K562 (cell line): ENCODE results near the gene UNKL. TPM values are rescaled to one million over a fixed set of nuclear protein-coding genes. Genes with fewer than 3 reads are reported as not detected.

Source experiments
- ATAC-seq: fragments of 200-7000 bp; cut with Tn5 transposase; 3 replicates; pipeline ENCODE4 v1.9.1; 2020; ENCODE audit warnings: moderate library complexity
- BruUV-seq: library from RNA; stranded (reverse); fragments of 400-500 nt; replicated peaks from 2 replicates; lab custom pipeline; 2021; lab: Mats Ljungman, UMichigan
- CTCF ChIA-PET: fragments of 300-600 bp; formaldehyde crosslinking; extraction: SDS; loops from one replicate; lab custom pipeline; 2021; ENCODE audit warnings: low intra/inter-chr PET ratio; lab: Yijun Ruan, JAX
- POLR2A ChIA-PET: fragments of 300-600, 350-650 bp; sonication (Branson Sonifier 250); formaldehyde crosslinking; extraction: SDS; loops from one replicate; lab custom pipeline; 2021; ENCODE audit warnings: antibody characterized with exemption, inconsistent platforms; lab: Yijun Ruan, JAX
- DNase-seq, 4 experiments: peaks; one replicate each; pipeline versions ENCODE4 v3.0.0 to v3.0.0-alpha.2; 2011 to 2018; ENCODE audit warnings: low spot score in 3 of 4, mixed read lengths in 3 of 4; ENCODE audit errors: extremely low read depth in 1 of 4
- FAIRE-seq: peaks from 2 replicates; lab custom pipeline; 2011; peaks lifted over from hg19 to GRCh38; lab: Jason Lieb, UNC
- H2AFZ ChIP-seq: 2 replicates; pipeline ENCODE4 v1.6.0; 2011; ENCODE audit warnings: low read depth, low read length, control low read depth, inconsistent platforms
- H3K27ac ChIP-seq: fragments of 200-600 bp; 3 replicates; pipeline ENCODE4 v1.8.0; 2011; ENCODE audit warnings: low read depth, mild to moderate bottlenecking, control low read depth, inconsistent platforms, low read length, moderate library complexity, mixed read lengths; ENCODE audit errors: extremely low read depth
- H3K27me3 ChIP-seq, 2 experiments: fragments of 300-600 bp in 1 of 2; 2 replicates in 1 of 2; 3 replicates in 1 of 2; pipeline versions ENCODE4 v1.6.0 to v1.8.0; 2011; ENCODE audit warnings: inconsistent platforms in 2 of 2, low read length in 2 of 2, mild to moderate bottlenecking in 1 of 2, mixed read lengths in 1 of 2, moderate library complexity in 1 of 2; ENCODE audit not compliant: control insufficient read depth in 2 of 2, insufficient read depth in 2 of 2
- H3K36me3 ChIP-seq: fragments of 300-600 bp; 3 replicates; pipeline ENCODE4 v1.8.0; 2011; ENCODE audit warnings: mild to moderate bottlenecking, low read length, inconsistent platforms; ENCODE audit not compliant: control insufficient read depth, insufficient read depth
- H3K4me1 ChIP-seq, 2 experiments: fragments of 200-600 bp in 1 of 2; replicated peaks in 1 of 2; 2 replicates in 1 of 2; 3 replicates in 1 of 2; pipeline versions ENCODE4 v1.5.1 to v1.8.0; 2011; ENCODE audit warnings: inconsistent platforms in 2 of 2, low read length in 2 of 2, mild to moderate bottlenecking in 1 of 2, mixed read lengths in 1 of 2, moderate library complexity in 1 of 2; ENCODE audit not compliant: control insufficient read depth in 2 of 2, insufficient read depth in 2 of 2
- H3K4me2 ChIP-seq: 2 replicates; pipeline ENCODE4 v1.6.1; 2011; ENCODE audit warnings: low read length, control low read depth, inconsistent platforms, mixed read lengths; ENCODE audit not compliant: insufficient read depth
- H3K4me3 ChIP-seq: fragments of 200-600 bp; sonication (generic), shearing (Covaris generic); 2 replicates; pipeline ENCODE4 v1.5.1; 2016; ENCODE audit warnings: control low read depth, inconsistent platforms
- H3K79me2 ChIP-seq: fragments of 200-600 bp; 3 replicates; pipeline ENCODE4 v1.8.0; 2011; ENCODE audit warnings: low read length, inconsistent platforms; ENCODE audit not compliant: control insufficient read depth, insufficient read depth
- H3K9ac ChIP-seq, 2 experiments: 2 replicates each; pipeline versions ENCODE4 v1.6.0 to v1.6.1; 2011; ENCODE audit warnings: low read depth in 2 of 2, low read length in 2 of 2, control low read depth in 1 of 2, inconsistent platforms in 1 of 2, mild to moderate bottlenecking in 1 of 2, mixed read lengths in 1 of 2; ENCODE audit not compliant: insufficient read depth in 1 of 2
- H3K9me1 ChIP-seq: one replicate; pipeline ENCODE4 v1.6.0; 2011; ENCODE audit warnings: inconsistent platforms, mild to moderate bottlenecking, low read length, moderate library complexity; ENCODE audit not compliant: control insufficient read depth, insufficient read depth
- H3K9me3 ChIP-seq: replicated peaks from 2 replicates; pipeline ENCODE4 v1.5.1; 2011; ENCODE audit warnings: low read depth, low read length, inconsistent platforms; ENCODE audit not compliant: control insufficient read depth, insufficient read depth
- H4K20me1 ChIP-seq: replicated peaks from 2 replicates; pipeline ENCODE4 v1.6.1; 2011; ENCODE audit warnings: low read length, inconsistent platforms, mixed read lengths; ENCODE audit not compliant: control insufficient read depth, insufficient read depth
- CCNT2 ChIP-seq: IDR thresholded peaks from 2 replicates; pipeline ENCODE4 v1.6.1; 2011; ENCODE audit warnings: borderline replicate concordance, low read depth, mild to moderate bottlenecking, moderate library complexity, mixed read lengths, low read length; ENCODE audit not compliant: insufficient read length; ENCODE audit errors: extremely low read depth
- DIDO1 ChIP-seq: fragments of 450-650 bp; IDR thresholded peaks from 2 replicates; pipeline ENCODE4 v1.6.1; 2016; ENCODE audit warnings: low read depth, missing biosample characterization, missing genetic modification characterization
- ERF ChIP-seq: fragments of 450-650 bp; formaldehyde crosslinking; IDR thresholded peaks from 2 replicates; pipeline ENCODE4 v1.4.0; 2020; ENCODE audit warnings: mild to moderate bottlenecking, mixed read lengths
- POLR2G ChIP-seq: fragments of 200-400 bp; formaldehyde crosslinking; IDR thresholded peaks from 2 replicates; pipeline ENCODE4 v1.6.1; 2017; ENCODE audit warnings: low read depth, mild to moderate bottlenecking, antibody characterized with exemption, low read length, moderate library complexity
- RB1 ChIP-seq: fragments of 450-650 bp; IDR thresholded peaks from 2 replicates; pipeline ENCODE4 v1.6.1; 2017; ENCODE audit warnings: low read depth, mild to moderate bottlenecking
- ZNF3 ChIP-seq: fragments of 250-450 bp; sonication (Bioruptor Pico); IDR thresholded peaks from 2 replicates; pipeline ENCODE4 v1.5.0; 2021; ENCODE audit warnings: mild to moderate bottlenecking, moderate library complexity
- ZNF75A ChIP-seq: fragments of 450-650 bp; formaldehyde crosslinking; IDR thresholded peaks from 2 replicates; pipeline ENCODE4 v1.4.0; 2020; ENCODE audit warnings: mild to moderate bottlenecking
- ZNF79 ChIP-seq: fragments of 250-450 bp; sonication (Bioruptor Pico); IDR thresholded peaks from 2 replicates; pipeline ENCODE4 v1.4.0; 2020; ENCODE audit warnings: low read depth, mild to moderate bottlenecking, moderate library complexity
- WGBS: fragments of 100-300 bp; shearing (Covaris generic); methylation state at CpG from one replicate; pipeline ENCODE4 v1.1.6; 2016; ENCODE audit warnings: low coverage, mixed read lengths; ENCODE audit not compliant: insufficient coverage; ENCODE audit errors: missing lambda C conversion rate; 5-methylcytosine and 5-hydroxymethylcytosine counted together
- in situ Hi-C: fragments of 300-500 bp; cut with MboI; formaldehyde crosslinking; loops from 4 replicates; pipeline ENCODE4 v1.15.0; 2018; ENCODE audit warnings: inconsistent platforms, mixed read lengths
- intact Hi-C: fragments of 100-400 bp; cut with micrococcal nuclease; formaldehyde crosslinking; loops from 2 replicates; pipeline ENCODE4 v1.14.2; 2022
- polyA plus RNA-seq, 8 experiments: library from polyadenylated mRNA; depleted of rRNA in 4 of 8; stranded (reverse) in 5 of 8; unstranded in 3 of 8; fragments of >200 nt; fragmentation: Nextera tagmentation in 2 of 8; fragmentation: Illumina TruSeq in 1 of 8; extraction: Ambion mirVana in 2 of 8; extraction: Trizol in 1 of 8; gene quantifications; 2 replicates each; pipeline versions ENCODE4 v1.2.1 to v1.2.3, GENCODE V29; 2011 to 2014; ENCODE audit warnings: inconsistent platforms in 1 of 8, missing spikeins in 1 of 8
- total RNA-seq, 7 experiments: library from RNA; depleted of rRNA in 6 of 7; stranded (reverse); fragments of >200 nt in 6 of 7; fragmentation: Illumina TruSeq in 2 of 7; extraction: Trizol in 2 of 7; gene quantifications; 2 replicates each; pipeline versions ENCODE4 v1.2.1 to v1.2.3, GENCODE V29; 2011 to 2021; ENCODE audit warnings: low replicate concordance in 1 of 7
- TF ChIP-seq, protein P1 (sequence below): fragments of 250-450 bp; sonication (Bioruptor Pico); IDR thresholded peaks from 2 replicates; pipeline ENCODE4 v1.4.0; 2020; ENCODE audit warnings: mild to moderate bottlenecking
- TF ChIP-seq, protein P2 (sequence below): fragments of 450-650 bp; IDR thresholded peaks from 2 replicates; pipeline ENCODE4 v1.7.0; 2016; ENCODE audit warnings: borderline replicate concordance
- TF ChIP-seq, protein P3 (sequence below): fragments of 250-450 bp; sonication (Bioruptor Pico); IDR thresholded peaks from 2 replicates; pipeline ENCODE4 v1.8.0; 2021; ENCODE audit warnings: mild to moderate bottlenecking, moderate library complexity

Gene UNKL
- total and polyA plus RNA-seq, 9 of the 15 experiments (the other 6 are each of a cell fraction or from before 2014, with no cell fraction given) = 0.37 to 30.2 (median 5.1) TPM

DNA sequence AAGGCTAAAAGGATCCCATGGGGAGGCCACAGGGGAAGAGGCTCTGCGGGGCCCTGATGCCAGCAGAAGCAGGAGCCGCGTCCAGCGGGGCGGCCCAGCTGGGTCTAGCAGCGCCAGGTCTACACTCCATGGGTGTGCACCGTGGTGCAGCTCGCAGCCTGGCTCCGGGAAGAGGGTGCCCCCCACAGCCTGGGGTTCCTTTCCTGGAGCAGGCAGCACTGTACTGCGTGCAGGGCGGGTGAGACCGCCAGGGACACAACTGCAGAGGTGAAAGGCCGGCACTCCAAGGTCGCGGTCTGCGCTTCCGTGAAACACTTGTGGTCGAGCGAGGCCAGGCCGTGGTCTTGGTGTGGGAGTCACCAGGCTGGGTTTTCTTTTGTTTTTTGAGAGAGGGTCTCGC lies 36.3 kb upstream of the UNKL start:
- no peaks in the 10 kb centered on the region for H3K27me3 ChIP-seq
- BruUV-seq = no TSS peak

DNA sequence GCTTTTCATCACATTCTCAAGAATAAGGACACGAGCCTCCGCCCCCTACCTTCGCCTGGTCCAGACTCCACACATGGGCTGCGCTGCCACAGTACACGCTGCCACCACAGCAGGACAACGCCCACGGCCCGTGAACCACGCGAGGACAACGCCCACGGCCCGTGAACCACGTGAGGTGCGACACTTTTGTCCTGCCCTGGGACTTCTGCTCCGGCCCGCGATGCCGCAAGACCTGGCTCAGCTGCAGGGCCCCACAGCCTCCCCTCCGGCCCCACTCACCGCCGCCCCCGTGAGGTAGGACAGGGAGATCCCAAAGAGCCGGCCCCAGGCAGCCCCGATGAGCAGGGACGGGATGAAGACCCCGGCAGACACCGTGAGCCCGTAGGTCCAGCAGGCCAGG lies 35.7 kb upstream of the UNKL start:
- in situ Hi-C loops (no loop called here), intact Hi-C loops (no loop called here)
- Histone ChIP-seq H3K79me2 (no peaks in the 10 kb centered on the region), H3K36me3 (peaks cover 85% of the 10 kb centered on the region; the same call in 2 of the 3 replicates), H3K4me2 (no peak overlapping the region), H2AFZ (no peak overlapping the region), H3K4me1 (peaks cover 0 to 34% of the 10 kb centered on the region in 2 experiments; a peak in 2 of 5 replicates), H3K9ac (no peak overlapping the region; a peak in 1 of 4 replicates), H3K27me3 (no peaks in the 10 kb centered on the region), H3K9me3 (no peaks in the 10 kb centered on the region), H3K27ac (no peak overlapping the region), H4K20me1 (no peaks in the 10 kb centered on the region), H3K9me1 (peaks cover 2% of the 10 kb centered on the region), H3K4me3 (no peak overlapping the region)
- ChIA-PET CTCF (no interaction called here), POLR2A (interaction anchor here (1.1 kb wide), 1 partner anchor 15 kb away, joined by 3 read pairs; no protein-coding TSS in a partner anchor)
- no TSS peak for BruUV-seq
- DNase-seq (peak in 1 of 4 experiments; percentile 51), FAIRE-seq (no peak), ATAC-seq (peak; percentile 71)
- WGBS = 89% methylated on average over 12 of the region's 29 CpGs
- TF ChIP-seq DIDO1 (tag) (no peak), ZNF75A (CRISPR knock-in tag) (no peak), ERF (CRISPR knock-in tag) (no peak), CCNT2 (no peak), RB1 (no peak), ZNF79 (no peak)
- TF ChIP-seq, protein P1, sequence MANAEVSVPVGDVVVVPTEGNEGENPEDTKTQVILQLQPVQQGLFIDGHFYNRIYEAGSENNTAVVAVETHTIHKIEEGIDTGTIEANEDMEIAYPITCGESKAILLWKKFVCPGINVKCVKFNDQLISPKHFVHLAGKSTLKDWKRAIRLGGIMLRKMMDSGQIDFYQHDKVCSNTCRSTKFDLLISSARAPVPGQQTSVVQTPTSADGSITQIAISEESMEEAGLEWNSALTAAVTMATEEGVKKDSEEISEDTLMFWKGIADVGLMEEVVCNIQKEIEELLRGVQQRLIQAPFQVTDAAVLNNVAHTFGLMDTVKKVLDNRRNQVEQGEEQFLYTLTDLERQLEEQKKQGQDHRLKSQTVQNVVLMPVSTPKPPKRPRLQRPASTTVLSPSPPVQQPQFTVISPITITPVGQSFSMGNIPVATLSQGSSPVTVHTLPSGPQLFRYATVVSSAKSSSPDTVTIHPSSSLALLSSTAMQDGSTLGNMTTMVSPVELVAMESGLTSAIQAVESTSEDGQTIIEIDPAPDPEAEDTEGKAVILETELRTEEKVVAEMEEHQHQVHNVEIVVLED (CRISPR knock-in tag) = no peak
- TF ChIP-seq, protein P2, sequence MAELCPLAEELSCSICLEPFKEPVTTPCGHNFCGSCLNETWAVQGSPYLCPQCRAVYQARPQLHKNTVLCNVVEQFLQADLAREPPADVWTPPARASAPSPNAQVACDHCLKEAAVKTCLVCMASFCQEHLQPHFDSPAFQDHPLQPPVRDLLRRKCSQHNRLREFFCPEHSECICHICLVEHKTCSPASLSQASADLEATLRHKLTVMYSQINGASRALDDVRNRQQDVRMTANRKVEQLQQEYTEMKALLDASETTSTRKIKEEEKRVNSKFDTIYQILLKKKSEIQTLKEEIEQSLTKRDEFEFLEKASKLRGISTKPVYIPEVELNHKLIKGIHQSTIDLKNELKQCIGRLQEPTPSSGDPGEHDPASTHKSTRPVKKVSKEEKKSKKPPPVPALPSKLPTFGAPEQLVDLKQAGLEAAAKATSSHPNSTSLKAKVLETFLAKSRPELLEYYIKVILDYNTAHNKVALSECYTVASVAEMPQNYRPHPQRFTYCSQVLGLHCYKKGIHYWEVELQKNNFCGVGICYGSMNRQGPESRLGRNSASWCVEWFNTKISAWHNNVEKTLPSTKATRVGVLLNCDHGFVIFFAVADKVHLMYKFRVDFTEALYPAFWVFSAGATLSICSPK = no peak

More for the DNA sequence above, 36.3 kb upstream of the UNKL start:
- Histone ChIP-seq H3K9me3 (no peaks in the 10 kb centered on the region), H3K4me2 (no peak overlapping the region), H3K36me3 (peaks cover 88% of the 10 kb centered on the region; the same call in 2 of the 3 replicates), H4K20me1 (no peaks in the 10 kb centered on the region), H3K79me2 (no peaks in the 10 kb centered on the region), H3K9ac (no peak overlapping the region), H3K4me1 (peaks cover 0 to 28% of the 10 kb centered on the region in 2 experiments; a peak in 2 of 5 replicates), H3K9me1 (peaks cover 2% of the 10 kb centered on the region), H3K27ac (no peak overlapping the region), H2AFZ (no peak overlapping the region), H3K4me3 (no peak overlapping the region)
- DNase-seq (no peak), ATAC-seq (no peak; the same call in 2 of the 3 replicates), FAIRE-seq (no peak)
- intact Hi-C loops = no loop called here
- CTCF ChIA-PET = no interaction called here
- 90% methylated on average over 8 of the region's 21 CpGs for WGBS
- in situ Hi-C loops = no loop called here
- POLR2A ChIA-PET = interaction anchor here (1.1 kb wide), 1 partner anchor 14 kb away, joined by 3 read pairs; no protein-coding TSS in a partner anchor
- TF ChIP-seq POLR2G (peak; percentile 11; the same call in 1 of the 2 replicates), ZNF3 (CRISPR knock-in tag) (no peak)
- TF ChIP-seq, protein P3, sequence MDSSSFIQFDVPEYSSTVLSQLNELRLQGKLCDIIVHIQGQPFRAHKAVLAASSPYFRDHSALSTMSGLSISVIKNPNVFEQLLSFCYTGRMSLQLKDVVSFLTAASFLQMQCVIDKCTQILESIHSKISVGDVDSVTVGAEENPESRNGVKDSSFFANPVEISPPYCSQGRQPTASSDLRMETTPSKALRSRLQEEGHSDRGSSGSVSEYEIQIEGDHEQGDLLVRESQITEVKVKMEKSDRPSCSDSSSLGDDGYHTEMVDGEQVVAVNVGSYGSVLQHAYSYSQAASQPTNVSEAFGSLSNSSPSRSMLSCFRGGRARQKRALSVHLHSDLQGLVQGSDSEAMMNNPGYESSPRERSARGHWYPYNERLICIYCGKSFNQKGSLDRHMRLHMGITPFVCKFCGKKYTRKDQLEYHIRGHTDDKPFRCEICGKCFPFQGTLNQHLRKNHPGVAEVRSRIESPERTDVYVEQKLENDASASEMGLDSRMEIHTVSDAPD (CRISPR knock-in tag) = no peak
